HUDEP-2 (cell line): ENCODE measurements around the gene LSM12.
"Not testable (repeated sequence)": the region's sequence is repeated elsewhere in the genome, so short reads cannot be mapped to it uniquely, and the experiment has no call there.

ENCODE experiments used
- DNase-seq, 76 experiments: peaks; one replicate each; lab custom pipeline; 2025; ENCODE audit not compliant: unreplicated experiment in 76 of 76; lab: John Stamatoyannopoulos, UW

LSM12 gene

GRCh38 chr17:44012391-44012790 is 54.1 kb downstream of the LSM12 start:
- peak in 38 of 76 experiments; percentile 5 to 66 (median 30) for DNase-seq

GRCh38 chr17:44011876-44012275 is 54.6 kb downstream of the LSM12 start:
- DNase-seq, result no peak

- DNase-seq, result no peak
Measured at GRCh38 chr17:44010966-44011647, 55.4 kb downstream of the LSM12 start.

- no peak for DNase-seq
Measured at GRCh38 chr17:44008205-44008909, 58.1 kb downstream of the LSM12 start.

DNA sequence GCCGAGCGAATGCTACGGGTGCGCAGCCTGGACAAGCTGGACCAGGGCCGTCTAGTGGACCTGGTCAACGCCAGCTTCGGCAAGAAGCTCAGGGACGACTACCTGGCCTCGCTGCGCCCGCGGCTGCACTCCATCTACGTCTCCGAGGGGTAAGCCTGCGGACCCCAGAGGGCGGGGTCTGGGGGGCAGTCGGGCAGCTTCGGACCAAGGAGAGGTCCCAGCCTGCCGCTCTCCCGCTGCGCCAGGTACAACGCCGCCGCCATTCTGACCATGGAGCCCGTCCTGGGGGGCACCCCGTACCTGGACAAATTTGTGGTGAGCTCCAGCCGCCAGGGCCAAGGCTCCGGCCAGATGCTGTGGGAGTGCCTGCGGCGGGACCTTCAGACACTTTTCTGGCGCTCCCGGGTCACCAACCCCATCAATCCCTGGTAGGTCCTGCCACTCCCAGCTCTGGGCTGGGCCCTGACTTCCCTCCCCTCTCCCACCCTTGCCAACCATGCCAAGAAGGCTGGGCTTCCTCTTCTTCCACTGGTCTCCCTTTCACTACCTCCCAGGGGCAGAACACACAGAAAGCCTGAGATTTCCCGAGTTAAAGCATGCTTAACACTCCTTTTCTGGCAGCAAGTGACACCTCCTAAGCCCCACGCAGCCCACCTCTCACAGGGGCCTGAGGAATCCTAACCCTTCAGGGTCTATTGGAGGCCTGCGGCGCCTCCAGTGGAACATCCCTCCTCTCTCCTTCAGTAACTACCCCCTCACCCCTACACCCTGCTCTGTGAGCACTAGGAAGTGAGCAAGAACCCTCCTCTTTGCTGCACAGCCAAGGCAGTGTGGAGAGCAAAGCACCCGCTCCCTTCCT is 58.9 kb downstream of the LSM12 start:
- no peak for DNase-seq

DNA sequence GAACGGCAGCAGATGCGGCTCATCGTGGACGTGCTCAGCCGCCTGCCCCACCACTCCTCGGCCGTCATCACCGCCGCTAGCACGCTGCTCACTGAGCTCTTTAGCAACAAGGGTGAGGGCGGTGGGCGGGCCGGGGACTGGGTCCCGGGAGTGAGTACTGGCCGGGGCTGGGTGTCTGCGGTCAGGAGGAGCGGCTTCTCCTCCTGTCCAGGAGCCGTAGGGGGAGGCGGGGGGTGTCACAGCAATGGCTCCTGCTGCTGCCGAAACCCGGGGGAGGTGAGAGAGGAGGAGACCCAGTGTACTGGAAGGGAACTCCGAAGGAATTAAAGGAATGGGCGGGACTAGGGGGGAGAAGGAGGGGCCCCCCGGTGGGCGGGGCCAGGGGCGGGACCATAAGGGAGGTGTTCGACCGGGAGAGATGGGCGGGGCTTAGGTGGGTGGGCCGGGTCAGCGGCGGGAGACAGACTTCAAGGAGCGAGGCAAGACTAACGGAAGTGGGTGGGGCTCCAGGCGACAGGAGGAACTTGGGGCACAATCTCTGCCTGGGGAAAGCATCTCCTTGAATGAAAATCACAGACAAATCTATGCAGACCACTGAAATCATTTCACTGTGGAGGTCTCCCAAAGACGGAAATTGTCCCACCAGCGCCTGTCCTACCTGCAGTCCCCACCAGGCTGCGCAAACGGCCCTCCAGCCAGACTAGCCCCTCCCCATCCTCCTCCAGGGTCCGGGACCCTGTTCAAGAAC is 59.7 kb downstream of the LSM12 start:
- DNase-seq, result peak in 74 of 76 experiments; percentile 71 to 99 (median 96)

GRCh38 chr17:44006272-44006597 is 60.2 kb downstream of the LSM12 start:
- peak in 2 of 76 experiments; percentile 42 to 51 for DNase-seq

- DNase-seq, result peak in 16 of 76 experiments; percentile 8 to 37 (median 24)
Measured at GRCh38 chr17:44005527-44006271, 60.8 kb downstream of the LSM12 start.

GRCh38 chr17:44004761-44005526 is 61.5 kb downstream of the LSM12 start:
- DNase-seq, result peak in 2 of 76 experiments; percentile 13 to 49

GRCh38 chr17:44004077-44004760 is 62.3 kb downstream of the LSM12 start, which contains the start of gene NAGS:
Gene NAGS, plus strand, starts transcription at chr17:44004622. Its CDS starts 42 bp downstream, at chr17:44004664.
- DNase-seq, result peak in 10 of 76 experiments; percentile 8 to 21 (median 14)

DNA sequence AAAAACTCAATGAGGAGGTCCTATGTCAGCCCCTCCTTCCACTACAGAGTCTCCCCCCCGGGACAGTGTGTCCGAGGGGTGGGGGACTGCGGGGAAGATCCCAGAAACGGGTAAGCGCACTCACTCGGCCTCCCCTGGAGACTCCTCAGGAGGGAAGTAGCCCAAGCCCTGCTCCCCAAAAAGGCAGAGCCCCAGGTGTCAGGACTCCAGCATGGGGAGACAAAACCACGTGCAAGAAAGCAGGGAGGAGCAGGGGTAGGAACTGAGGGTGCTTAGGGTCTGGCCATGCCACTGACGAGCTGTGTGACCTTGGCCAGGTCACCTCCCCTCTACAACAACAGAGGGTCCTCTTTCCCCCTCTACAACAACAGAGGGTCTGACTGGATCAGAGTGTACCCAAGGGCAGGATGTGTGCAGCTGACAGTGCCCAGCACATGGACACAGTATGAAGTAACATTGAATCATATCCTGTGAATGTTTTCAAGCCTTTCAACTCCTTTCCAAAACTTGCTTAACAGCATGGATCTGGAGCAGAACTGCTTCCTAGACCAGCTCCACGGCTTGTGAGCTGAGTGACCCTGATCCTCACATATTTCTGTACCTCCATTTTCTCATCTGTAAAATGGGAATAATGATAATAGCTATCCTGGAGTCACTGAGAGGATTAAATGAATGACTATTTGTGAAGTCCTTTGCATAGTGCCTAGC is 64.2 kb downstream of the LSM12 start:
- no peak for DNase-seq

DNA sequence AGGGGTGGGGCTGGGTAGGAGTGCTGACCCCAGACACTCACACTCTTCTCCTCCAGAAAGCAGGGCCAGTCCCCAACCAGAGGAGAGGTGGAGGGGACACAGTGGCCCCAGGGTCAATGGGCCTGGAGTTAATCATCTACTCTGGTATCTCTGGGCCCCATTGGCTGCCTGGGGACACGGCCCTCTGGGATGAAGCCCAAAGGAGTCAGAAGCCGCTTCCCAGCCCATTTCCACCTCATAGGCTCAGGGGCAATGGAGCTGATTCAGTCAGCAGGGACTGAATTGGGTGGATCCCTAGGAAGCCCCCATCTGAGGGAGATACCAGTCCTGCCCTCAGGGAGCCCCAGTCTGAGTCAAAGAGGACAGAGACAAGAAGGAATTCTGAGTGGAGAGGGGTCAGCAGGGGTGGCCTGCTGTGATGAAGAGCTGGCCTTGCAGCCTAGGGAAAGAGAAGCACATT is 65.0 kb downstream of the LSM12 start:
- no peak for DNase-seq

DNA sequence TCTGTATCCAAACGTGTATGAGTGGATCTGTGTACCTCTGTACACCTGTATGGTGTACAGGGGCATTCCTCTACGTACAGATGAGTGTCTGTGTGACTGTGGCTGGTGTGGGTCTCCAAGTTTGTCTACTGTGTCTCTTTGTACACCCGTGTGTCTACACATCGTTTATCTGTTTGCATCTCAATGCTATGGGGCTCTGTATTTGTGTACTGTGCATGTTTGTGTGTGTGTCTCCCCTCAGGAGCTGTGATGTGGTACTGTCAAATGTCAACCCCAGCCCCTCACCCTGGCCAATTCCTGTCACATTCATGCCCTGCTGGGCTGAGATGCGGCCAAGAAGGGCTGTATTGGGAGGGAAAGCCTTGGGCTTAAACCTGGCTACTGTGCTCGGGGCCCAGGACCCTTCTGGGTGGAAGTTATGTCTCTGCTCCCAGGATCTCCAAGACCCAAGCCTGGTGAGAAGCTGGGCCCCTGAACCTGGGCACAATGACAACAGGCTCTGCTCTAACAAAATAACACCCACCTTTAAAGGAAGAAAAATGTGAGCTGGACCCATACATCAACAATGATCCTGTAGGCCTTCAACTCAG is 65.5 kb downstream of the LSM12 start:
- no peak for DNase-seq

DNA sequence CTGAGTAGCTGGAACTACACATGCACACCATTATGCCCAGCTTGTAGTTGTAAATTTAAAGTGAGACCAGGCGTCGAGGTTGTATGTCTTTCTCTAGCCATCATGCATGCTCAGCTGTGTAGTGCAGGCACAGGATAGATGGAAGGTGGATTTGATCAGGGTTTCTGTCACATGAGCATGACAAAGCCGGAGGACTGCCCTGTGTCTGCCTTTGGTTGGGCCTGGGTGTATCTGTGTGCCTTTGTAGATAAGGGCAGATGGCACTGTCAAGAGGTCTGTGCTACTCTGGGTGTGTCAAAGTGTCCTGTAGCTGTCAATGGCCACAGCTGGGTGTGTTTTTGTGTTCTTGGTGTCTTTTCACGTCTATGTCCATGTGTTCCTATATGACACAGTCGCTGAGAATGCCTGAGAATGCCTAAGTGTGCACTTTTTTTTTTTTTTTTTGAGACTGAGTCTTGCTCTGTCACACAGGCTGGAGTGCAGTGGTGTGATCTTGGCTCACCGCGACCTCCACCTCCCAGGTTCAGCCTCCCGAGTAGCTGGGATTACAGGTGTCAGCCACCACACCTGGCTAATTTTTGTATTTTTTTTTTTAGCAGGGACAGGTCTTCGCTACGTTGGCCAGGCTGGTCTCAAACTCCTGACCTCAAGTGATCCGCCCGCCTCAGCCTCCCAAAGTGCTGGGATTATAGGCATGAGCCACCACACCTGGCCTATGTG is 66.2 kb downstream of the LSM12 start:
- peak in 75 of 76 experiments; percentile 21 to 97 (median 90) for DNase-seq

DNA sequence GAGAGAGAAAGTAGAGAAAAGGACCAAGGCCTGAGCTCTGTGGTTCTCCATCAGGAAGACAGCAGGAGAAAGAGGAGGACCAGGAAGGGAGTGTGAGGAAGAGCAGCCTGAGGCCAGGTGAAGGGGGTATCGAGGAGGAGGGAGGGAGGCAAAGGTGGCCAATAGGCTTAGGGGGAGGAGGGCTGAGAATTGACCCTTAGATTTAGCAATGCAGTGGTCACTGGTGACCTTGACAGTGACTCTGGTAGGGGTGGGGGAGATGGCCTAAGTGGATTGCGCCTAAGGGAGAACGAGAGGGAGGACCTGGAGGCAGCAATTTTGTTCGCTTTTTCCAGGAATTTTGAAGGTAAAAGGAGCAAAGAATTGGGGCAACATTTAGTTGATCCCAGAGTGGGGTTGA is 67.4 kb downstream of the LSM12 start:
- no peak for DNase-seq

GRCh38 chr17:43998552-43998951 is 67.9 kb downstream of the LSM12 start:
- peak in 11 of 76 experiments; percentile 6 to 32 (median 14) for DNase-seq

- DNase-seq, result not testable (repeated sequence)
Measured at GRCh38 chr17:43997180-43997579, 69.3 kb downstream of the LSM12 start.
